ENCODE results near the gene DACT1.

GRCh38 chr14:58677001-58677400 lies 39.2 kb downstream of the DACT1 start:
- TF ChIP-seq ZFP3 (CRISPR knock-in tag; IDR thresholded peaks at IDR 0.05): no peak
- no peak for TF ChIP-seq RARB (CRISPR knock-in tag; IDR thresholded peaks at IDR 0.05)
- no peak for TF ChIP-seq TOX (CRISPR knock-in tag; IDR thresholded peaks at IDR 0.05; ENCODE audit: borderline replicate concordance)
